HuH-7.5 (cell line): ENCODE results near the gene CACNA1D.
A peak's percentile ranks its signal among the peaks of the same experiment; 100 is the strongest.
"Not testable (repeated sequence)": the region's sequence is repeated elsewhere in the genome, so short reads cannot be mapped to it uniquely, and the experiment has no call there.

Experiments
- DNase-seq: peaks from one replicate; pipeline ENCODE4 v3.0.0; 2011; ENCODE audit warnings: low spot score

Gene CACNA1D

GRCh38 chr3:53493963-53494791 is at the start of gene CACNA1D:
Gene CACNA1D (plus strand): TSS chr3:53494611. CDS start chr3:53495167, 556 bp downstream.
- DNase-seq = peak; percentile 37

DNA sequence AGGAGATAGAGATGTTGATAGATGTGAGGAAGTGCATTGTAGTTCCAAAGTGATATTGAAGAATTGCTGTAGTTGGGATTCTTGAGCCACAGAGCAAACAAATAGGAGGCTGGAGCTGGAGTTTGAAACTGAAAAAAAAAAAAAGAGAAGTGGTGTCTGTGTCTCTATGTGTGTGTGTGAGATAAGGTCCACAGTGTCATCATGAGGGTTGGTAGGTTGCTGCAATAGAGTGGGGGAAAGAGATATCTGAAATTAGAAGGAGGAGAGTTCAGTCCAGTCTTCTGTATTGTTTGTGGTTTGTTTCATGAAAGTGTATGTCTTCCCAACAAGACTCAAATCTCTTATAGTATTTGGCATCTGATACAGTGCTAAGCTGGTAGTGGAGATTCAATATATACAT is 37.3 kb upstream of the CACNA1D start:
- DNase-seq = no peak

GRCh38 chr3:53460326-53460725 is 34.1 kb upstream of the CACNA1D start:
- DNase-seq = no peak

DNA sequence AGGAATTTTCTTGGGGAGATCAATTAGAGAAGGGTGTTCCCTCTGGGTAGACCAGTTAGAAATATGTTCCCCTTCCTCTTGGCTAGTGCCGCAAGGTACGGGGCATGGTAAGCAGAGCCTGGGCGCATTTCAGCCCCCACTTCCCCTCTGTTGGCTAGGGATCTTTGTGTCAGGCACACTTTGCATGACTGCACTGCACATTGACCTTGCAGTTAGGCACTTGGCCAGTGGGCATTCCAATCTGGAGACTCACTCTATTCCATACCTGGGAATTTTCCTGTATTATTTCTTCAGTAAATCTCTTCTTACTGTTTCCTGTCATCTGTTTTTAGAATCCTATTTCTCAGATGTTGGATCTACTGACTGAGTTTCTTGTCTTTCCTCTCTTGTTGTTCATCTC is 30.0 kb upstream of the CACNA1D start:
- peak; percentile 2 for DNase-seq

DNA sequence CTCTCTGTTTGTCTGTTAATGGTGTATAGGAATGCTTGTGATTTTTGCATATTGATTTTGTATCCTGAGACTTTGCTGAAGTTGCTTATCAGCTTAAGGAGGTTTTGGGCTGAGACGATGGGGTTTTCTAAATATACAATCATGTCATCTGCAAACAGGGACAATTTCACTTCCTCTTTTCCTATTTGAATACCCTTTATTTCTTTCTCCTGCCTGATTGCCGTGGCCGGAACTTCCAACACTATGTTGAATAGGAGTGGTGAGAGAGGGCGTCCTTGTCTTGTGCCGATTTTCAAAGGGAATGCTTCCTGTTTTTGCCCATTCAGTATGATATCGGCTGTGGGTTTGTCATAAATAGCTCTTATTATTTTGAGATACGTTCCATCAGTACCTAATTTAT is 24.7 kb upstream of the CACNA1D start:
- DNase-seq = not testable (repeated sequence)

DNA sequence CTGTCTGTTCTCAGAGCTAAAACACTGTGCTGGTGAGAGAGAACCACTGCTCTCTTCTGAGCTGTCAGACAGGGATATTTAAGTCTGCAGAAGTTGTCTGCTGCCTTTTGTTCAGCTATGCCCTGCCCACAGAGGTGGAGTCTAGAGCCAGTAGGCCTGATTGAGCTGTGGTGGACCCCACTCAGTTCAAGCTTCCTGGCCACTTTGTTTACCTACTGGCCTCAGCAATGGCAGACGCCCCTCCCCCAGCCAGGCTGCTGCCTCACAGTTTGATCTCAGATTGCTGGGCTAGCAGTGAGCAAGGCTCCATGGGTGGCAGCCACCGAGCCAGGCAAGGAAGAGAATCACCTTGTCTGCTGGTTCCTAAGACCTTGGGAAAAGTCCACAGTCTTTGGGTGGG is 21.0 kb upstream of the CACNA1D start:
- DNase-seq = no peak

- DNase-seq = not testable (repeated sequence)
Observed at GRCh38 chr3:53476372-53476771, 18.0 kb upstream of the CACNA1D start.

- not testable (repeated sequence) for DNase-seq
Observed at GRCh38 chr3:53477689-53478088, 16.7 kb upstream of the CACNA1D start.

- no peak for DNase-seq
Observed at GRCh38 chr3:53478166-53478830, 16.1 kb upstream of the CACNA1D start.

DNA sequence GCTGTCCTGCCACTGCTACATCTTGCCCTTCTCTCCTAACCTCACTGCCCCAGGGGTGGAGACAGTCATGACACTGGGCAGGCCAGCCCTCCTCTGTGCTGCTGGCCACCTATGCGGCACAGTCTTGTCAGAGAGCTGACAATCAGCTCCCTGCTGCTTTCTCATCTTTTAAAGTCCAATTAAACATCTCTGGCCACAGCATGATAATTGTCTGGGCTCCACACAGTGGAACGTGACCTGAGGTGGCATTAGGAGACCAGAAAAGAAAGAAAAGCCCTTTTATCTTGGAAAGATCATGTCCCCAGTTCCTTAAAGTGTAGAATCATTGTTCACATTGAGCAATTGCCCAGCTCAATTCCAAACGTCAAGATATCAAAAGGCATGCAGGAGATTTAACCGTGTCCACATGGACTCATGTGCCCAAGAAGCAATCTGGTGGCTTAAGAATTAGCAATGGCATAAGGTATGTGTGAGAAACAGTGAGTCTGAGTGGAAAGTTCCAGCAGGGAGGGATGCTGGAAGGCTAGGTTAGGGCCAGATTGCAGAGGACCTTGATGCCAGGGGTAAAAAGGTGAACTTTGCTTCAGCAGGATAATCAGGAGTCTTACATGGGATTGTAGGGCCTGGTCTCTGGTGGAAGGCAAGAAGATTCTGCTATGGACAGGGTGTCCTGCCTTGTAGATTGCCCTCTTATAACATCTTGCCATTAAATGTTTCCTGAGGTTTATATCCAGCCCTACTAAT is 15.3 kb upstream of the CACNA1D start:
- DNase-seq = no peak

GRCh38 chr3:53482227-53482626 is 12.2 kb upstream of the CACNA1D start:
- no peak for DNase-seq

DNA sequence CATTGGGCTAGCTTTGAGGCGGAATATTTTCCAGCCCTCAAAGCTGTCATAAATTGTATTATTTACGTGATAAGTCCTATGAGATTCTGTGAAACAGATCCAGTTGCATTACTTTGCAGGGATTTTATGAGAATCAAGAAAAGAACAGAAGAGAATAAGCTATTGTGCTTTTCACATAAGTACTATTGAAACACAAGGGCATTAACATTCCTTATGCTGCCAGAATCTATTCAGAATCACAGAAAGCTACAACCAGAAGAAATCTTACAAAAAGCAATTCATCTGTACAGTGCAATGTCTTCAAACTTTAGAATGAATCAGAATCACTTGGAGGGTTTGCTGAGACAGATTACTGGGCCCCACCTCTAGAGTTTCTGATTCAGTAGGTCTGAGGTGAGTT is 10.6 kb upstream of the CACNA1D start:
- DNase-seq = no peak

- DNase-seq = no peak
Observed at GRCh38 chr3:53484984-53485383, 9.4 kb upstream of the CACNA1D start.

DNA sequence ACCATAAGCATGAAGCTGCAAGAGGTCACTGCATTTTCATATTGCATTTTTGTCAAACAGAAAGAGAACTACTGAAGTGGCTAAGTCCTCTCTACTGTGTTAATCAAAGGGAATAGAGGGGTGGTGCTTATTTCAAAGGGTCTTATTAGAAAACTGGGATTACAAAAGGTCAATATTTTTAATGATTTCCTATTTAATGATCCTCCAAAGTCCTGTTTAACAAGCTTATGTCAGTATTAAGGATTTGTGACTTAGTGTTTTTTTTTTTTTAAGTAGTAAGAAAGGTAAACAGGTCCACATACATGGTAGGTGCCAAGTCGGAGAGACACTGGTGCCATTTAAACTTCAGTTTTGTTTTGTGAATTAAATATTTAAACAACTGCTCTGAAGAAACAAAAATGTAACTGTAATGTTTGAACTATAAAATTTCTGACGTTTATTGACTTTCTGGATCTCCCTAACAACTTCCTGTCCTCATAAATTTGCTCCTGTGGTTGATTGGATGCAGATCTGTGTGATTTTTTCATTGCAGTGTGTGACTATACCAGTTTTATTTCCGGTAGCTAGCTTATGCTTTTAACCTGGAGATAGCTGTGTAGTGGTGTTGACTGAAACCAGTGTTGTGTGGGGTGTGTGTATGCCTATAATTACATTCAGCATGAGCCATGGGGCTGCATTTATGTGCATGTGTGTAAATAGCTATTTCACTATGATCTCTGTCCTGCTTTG is 8.6 kb upstream of the CACNA1D start:
- DNase-seq = no peak

DNA sequence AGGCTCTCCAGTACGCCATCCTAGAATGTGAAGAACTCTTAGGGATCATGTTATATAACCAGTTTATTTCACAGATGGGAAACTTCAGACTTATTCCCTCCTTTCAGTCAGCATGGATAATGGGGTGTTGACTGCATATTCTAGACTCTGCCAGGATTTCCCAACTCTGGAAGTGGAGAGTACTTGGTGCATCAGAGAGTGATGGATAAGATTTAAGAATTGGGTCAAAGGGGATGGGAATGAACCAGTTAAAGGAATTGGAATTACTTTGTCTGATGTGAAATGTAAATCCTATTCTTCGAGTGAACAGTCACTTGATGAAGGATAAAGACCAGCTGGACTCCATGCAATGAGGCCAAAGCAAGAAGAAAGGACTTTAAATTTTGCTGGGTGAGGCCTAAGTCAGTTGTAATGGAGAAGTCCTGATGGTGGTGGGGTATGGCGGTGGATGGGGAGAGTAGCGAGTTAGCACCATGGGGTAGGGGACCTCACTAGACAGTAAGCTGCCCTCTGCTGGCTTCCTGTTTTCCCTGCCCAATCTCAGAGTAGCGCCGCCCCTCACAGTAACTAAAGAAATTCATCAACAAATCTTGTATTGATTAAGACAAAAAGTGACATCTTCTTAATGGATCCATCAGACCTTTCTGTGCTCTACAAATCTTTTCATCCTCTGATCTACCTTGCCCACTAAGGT is 7.3 kb upstream of the CACNA1D start:
- no peak for DNase-seq

- DNase-seq = no peak
Observed at GRCh38 chr3:53489386-53489785, 5.0 kb upstream of the CACNA1D start.

- no peak for DNase-seq
Observed at GRCh38 chr3:53489787-53490458, 4.5 kb upstream of the CACNA1D start.

DNA sequence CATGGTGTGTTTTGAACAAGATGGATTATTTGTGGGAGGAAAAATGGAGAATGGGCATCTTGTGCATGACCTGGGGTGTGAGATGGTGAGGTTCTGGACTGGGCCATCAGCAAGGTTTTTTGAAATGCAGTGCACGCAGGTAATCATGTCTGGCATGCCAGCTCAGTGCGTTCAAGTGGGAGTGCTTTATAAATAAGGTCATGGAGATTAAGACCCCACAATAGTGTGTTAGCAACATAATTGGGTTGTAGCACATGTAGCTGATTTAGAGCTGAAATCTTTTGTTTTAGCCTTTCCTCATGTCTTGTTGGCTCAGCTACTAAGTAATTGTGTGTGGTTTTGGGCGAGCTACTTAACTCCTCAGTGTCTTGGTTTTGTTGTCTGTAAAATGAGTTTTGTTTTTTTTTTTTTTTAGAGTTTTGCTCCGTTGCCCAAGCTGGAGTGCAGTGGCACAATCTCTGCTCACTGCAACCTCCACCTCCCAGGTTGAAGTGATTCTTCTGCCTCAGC is 3.9 kb upstream of the CACNA1D start:
- no peak for DNase-seq

DNA sequence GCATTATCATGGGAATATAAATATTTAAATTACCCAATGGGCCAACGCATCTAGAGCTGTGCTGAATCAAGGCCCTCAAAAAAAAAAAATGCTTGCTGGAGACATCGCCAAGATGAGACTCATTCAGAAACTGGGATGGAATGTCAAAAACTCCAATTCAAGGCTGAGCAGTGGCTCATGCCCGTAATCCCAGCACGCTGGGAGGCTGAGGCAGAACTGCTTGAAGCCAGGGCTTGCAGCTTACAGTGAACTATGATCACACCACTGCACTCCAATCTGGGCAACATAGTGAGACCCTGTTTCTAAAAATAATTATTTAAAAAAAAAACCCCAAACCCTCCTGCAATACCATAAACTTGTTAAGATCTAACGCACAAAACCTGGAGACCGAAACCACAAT is 3.1 kb upstream of the CACNA1D start:
- DNase-seq = no peak

GRCh38 chr3:53493595-53493962 is 832 bp upstream of the CACNA1D start:
- no peak for DNase-seq

- no peak for DNase-seq
Observed at GRCh38 chr3:53495146-53495519, 722 bp downstream of the CACNA1D start.
